Activated T-helper 9 cell treated with anti-CD3 and anti-CD28 coated beads, Interleukin-2, amount 50 U/mL, for 16 hours (primary cell): ENCODE data around the gene OGDH.
A peak's percentile ranks its signal among the peaks of the same experiment; 100 is the strongest.

Source experiments
- DNase-seq: peaks from one replicate; pipeline ENCODE4 v3.0.0-alpha.2; 2020; ENCODE audit warnings: low read depth

The OGDH gene

GRCh38 chr7:44738051-44738723 lies 131.8 kb downstream of the OGDH start:
- no peak for DNase-seq

DNA sequence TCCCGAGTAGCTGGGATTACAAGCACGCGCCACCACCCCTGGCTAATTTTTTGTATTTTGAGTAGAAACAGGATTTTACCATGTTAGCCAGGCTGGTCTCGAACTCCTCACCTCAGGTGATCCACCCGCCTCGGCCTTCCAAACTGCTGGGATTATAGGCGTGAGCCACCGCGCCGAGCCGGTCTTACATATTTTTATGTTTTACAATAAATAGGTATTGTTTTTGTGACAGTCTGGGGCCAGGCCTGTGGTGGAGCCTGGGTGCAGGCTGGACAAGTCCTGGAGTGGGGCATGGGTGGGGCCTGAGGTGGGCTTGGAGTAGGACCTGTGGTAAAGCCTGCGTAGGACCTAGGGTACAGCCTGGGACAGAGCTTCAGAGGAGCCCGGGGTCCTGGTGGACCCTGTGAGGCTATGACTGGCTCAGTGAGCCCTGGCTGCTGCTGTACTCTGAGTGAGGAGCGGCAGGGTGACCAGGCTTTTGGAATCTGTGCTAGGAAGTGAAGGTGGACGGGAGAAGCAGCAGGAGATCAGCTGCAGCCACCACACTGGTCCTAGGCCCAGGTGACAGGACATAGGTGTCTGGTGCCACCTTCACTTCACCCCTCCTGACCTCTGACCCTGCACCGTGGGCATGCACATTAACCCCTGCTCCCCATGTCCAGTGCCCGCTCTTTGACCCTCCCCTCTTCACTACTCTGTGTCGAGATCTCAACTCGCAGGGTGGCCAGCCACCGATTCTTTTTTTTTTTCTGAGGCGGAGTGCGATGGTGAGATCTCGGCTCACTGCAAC lies 132.6 kb downstream of the OGDH start:
- no peak for DNase-seq

- DNase-seq = no peak
These were observed 133.6 kb downstream of the OGDH start for GRCh38 chr7:44740055-44740454.

GRCh38 chr7:44743750-44744149 lies 137.3 kb downstream of the OGDH start:
- no peak for DNase-seq

DNA sequence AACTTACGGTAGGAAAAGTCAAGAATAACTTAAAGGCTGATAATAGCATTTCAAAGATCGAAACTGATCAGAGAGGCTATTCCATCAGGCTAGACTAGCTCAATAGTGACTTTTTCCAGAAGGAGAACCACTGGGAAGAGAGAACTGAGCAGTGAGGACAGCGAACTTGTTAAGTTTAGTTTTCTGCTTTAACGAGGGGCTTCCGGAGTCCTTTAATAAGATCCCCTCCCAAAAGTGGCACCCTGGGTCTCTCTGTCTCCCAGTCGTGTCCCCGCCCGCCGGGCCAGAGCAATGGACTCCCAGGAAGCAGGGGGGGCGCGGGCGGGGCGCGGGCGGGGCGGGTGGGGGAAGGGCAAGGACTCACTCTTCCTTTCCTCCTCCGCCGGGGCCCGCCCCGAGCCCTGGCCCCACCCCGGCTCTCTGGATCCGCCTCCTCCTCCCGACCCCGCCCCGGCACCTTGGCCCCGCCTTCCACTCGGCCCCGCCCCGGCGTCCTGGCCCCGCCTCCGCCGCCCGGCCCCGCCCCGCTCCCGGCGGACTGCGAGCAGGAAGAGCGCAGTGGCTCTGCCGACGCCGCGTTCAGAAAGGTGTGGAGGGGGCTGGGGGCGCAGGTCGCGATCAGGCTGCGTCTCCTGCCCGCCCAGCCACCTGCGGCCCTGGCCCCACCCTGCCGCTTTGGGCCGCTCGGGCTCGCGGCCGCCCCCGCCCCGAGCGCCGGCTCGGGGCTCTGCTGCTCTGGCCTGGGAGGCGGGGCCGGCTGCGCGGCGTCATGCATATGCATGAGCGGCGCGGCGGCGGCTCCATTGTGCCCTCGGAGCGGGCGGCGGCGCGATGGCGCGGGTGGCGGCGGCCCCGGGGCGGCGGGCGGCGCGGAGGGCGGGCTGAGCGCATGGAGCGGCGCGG lies 141.9 kb downstream of the OGDH start, which contains the start of gene ZMIZ2:
Gene ZMIZ2, plus strand, starts transcription at position 803 of the 903 bp plus-strand sequence. CDS start 7,403 bp downstream, outside the sequence.
- DNase-seq = peak; percentile 85

DNA sequence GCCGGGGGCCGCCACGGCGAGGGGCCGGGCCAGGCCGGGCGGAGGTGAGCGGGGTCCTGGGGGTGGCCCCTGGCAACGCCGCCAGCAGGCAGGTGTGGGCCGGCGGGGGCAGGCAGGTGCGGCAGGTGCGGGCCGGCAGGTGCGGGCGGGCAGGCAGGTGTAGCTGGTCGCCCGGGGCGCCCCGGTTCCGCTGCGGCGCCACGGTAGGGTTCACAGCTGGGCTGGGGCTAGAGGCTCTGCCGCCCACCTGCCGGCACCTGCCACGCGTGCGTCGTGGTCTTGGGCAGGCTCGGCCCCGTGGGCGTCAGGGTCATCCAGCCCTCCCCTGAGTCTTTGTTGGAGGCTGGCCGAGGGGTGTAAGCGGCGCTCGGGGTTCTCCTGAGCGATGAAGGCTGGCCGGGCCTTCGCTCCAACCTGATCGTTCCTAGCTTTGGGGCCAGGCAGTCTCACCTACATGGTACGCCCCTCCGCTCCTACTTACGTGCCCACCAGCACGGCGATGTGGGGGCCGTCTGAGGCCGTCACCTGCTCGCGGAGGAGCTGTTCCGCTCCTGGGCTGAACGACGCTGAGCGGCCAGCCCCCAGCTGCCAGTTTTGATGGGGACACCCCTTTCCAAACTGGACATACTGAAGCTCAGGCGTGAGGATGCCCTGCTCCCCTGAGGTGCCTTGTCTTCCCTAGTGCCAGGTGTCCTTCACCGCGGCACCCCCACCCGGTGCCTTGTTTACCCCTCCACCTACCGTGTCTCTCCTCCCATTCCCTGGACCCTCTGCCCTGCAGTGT lies 142.7 kb downstream of the OGDH start:
- no peak for DNase-seq

DNA sequence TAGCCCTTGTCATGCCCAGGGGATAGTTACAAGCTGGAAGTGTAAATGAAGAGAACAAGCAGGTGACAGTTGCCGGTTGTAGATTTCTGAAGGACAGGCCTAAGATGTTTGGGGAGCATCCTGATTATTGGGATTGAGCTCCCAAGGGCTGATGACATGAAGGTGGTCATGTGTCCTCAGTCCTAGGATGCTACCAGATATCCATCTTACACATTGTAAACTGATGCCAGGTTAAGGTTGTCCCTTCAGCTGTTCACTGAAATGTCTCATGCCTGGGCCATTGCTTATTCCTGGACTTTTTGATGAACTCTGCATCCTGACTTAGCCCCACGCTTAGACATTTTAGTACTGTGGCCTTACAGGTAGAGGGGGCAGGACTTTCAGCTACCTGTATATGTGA lies 143.6 kb downstream of the OGDH start:
- no peak for DNase-seq

DNA sequence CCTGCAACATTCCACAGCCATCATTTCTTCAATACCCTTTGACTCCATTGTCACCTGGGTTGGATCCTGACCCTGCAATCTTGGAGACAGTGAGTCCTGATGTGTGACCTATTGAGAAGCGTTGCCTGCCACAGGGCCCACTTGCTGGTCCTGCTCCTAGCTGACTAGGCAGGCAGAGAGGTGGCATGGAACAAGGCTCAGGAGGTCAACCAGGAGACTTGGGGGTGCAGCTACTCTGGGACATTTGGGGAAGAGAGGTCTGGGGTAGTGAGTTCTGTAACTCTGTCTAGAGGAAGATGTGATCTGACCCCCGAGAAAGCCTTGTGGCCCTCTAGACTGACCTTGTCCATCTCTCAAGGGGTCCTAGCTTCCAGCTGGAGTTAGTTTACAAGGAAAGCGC lies 144.0 kb downstream of the OGDH start:
- DNase-seq = no peak

DNA sequence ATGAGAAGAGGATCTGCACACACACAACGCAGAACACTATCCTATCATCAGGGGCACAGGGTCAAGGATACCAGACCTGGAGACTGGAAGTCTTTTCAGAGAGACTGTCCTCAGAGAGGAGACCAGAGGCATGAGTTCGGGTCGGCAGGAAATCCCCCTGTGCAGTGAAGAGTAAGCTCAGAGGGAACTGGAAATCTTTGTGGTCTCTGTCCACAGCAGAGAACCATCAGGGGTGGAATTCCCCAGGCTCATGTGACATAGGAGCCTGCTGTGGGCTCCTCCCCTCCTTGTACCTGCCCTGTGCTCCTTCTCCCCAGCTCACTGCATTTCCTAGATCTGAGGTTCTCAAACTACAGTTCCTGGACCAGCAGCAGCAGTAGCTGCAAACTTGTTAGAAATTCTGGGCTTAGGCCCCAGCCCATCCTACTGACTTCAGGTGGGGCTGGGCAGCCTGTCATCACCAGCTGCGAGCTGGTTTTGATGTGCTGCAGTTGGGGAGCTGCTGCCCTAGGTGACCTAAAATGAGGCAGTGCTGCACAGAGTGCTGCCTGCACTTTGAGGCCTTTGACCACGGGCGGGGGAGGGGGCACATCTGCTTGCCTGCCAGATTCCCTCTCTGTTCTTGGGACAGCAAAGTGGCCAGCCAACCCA lies 144.6 kb downstream of the OGDH start:
- peak; percentile 44 for DNase-seq

GRCh38 chr7:44752822-44753221 lies 146.4 kb downstream of the OGDH start:
- no peak for DNase-seq

- no peak for DNase-seq
These were observed 148.6 kb downstream of the OGDH start for GRCh38 chr7:44754802-44755697.

DNA sequence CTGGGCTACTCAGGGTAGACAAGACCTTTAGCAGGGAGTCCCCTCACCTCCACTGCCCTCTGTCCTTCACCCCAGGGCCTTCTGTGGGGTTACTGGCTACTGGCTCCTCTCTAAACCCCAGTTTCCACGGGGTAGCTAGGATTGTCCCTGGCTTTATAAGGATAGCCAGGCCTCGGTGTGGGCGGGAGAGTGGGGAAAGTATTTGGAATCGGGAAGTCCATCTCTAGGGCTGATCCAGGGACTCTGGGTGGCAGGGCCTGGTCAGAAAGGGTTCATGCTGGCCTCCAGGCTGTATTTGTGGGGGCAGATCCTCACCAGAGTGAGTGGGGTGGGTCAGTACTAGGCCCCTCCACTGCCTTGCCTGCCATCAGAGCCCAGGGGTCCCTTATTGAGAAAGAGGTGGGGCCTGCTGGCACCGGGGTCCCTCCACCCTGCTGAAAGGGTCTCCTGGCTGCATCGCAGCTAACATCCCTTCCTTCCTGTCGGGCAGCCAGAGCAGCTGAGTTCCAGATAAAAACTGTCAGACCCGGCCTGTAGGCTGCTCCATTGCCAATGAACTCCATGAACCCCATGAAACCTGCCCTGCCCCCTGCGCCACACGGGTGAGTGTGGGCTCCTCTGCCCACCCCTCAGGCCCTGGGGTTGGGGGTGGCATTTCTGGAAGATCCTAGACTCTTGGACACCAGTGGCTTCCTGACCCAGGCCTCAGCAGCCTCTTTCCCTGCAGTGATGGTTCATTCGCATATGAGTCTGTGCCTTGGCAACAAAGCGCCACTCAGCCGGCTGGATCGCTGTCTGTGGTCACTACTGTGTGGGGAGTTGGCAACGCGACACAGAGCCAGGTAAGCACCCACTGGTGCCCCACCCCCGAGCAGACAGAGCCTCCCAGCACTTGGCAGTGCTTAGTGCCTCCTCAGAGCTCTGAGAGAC lies 149.5 kb downstream of the OGDH start:
- DNase-seq = no peak

GRCh38 chr7:44756904-44757303 lies 150.5 kb downstream of the OGDH start:
- no peak for DNase-seq

- no peak for DNase-seq
These were observed 150.9 kb downstream of the OGDH start for GRCh38 chr7:44757311-44757710.

GRCh38 chr7:44757739-44758138 lies 151.3 kb downstream of the OGDH start:
- DNase-seq = no peak
